Colon (tissue), 2 donors: ENCODE data around the gene ANXA1.
A peak's percentile ranks its signal among the peaks of the same experiment; 100 is the strongest.
"Not testable (repeated sequence)": the region's sequence is repeated elsewhere in the genome, so short reads cannot be mapped to it uniquely, and the experiment has no call there.

Source experiments
- FAIRE-seq: peaks from 2 replicates; lab custom pipeline; 2012; peaks lifted over from hg19 to GRCh38; lab: Jason Lieb, UNC
- donor health status: control.
- donor health status: control.

Gene ANXA1

GRCh38 chr9:73151653-73152542, at the start of gene ANXA1:
Gene ANXA1, plus strand, starts transcription at chr9:73151865. Its CDS starts 6,671 bp downstream, at chr9:73158536.
- peak; percentile 83 for FAIRE-seq

- FAIRE-seq = no peak
Observed at GRCh38 chr9:73104342-73104741, 47.3 kb upstream of the ANXA1 start.

GRCh38 chr9:73104921-73105320, 46.7 kb upstream of the ANXA1 start:
- no peak for FAIRE-seq

GRCh38 chr9:73107489-73108069, 44.1 kb upstream of the ANXA1 start:
- not testable (repeated sequence) for FAIRE-seq

GRCh38 chr9:73114058-73114457, 37.6 kb upstream of the ANXA1 start:
- no peak for FAIRE-seq

GRCh38 chr9:73114958-73115357, 36.7 kb upstream of the ANXA1 start:
- no peak for FAIRE-seq

GRCh38 chr9:73116031-73116430, 35.6 kb upstream of the ANXA1 start:
- no peak for FAIRE-seq

- no peak for FAIRE-seq
Observed at GRCh38 chr9:73116880-73117279, 34.8 kb upstream of the ANXA1 start.

GRCh38 chr9:73118286-73118685, 33.4 kb upstream of the ANXA1 start:
- FAIRE-seq = no peak

- FAIRE-seq = no peak
Observed at GRCh38 chr9:73118898-73119554, 32.6 kb upstream of the ANXA1 start.

GRCh38 chr9:73121375-73121935, 30.2 kb upstream of the ANXA1 start:
- FAIRE-seq = no peak

GRCh38 chr9:73125651-73126050, 26.0 kb upstream of the ANXA1 start:
- FAIRE-seq = no peak

- no peak for FAIRE-seq
Observed at GRCh38 chr9:73129941-73130685, 21.6 kb upstream of the ANXA1 start.

- FAIRE-seq = no peak
Observed at GRCh38 chr9:73131461-73131860, 20.2 kb upstream of the ANXA1 start.

- peak; percentile 18 for FAIRE-seq
Observed at GRCh38 chr9:73132034-73132776, 19.5 kb upstream of the ANXA1 start.

- no peak for FAIRE-seq
Observed at GRCh38 chr9:73133022-73133651, 18.5 kb upstream of the ANXA1 start.

GRCh38 chr9:73133921-73134407, 17.7 kb upstream of the ANXA1 start:
- no peak for FAIRE-seq

- no peak for FAIRE-seq
Observed at GRCh38 chr9:73135394-73135793, 16.3 kb upstream of the ANXA1 start.

- FAIRE-seq = no peak
Observed at GRCh38 chr9:73137286-73137899, 14.3 kb upstream of the ANXA1 start.

- FAIRE-seq = no peak
Observed at GRCh38 chr9:73137914-73138313, 13.8 kb upstream of the ANXA1 start.
